ENCODE data around the gene ETV6.

Gene ETV6

GRCh38 chr12:11870041-11870451, 220.6 kb downstream of the ETV6 start:
- DNase-seq = no peak

- DNase-seq = no peak
Observed at GRCh38 chr12:11872055-11872454, 222.6 kb downstream of the ETV6 start.

- no peak for DNase-seq
Observed at GRCh38 chr12:11875414-11875935, 226.0 kb downstream of the ETV6 start.

- DNase-seq = no peak
Observed at GRCh38 chr12:11876307-11876706, 226.8 kb downstream of the ETV6 start.

GRCh38 chr12:11877102-11877826, 227.8 kb downstream of the ETV6 start:
- DNase-seq = no peak

GRCh38 chr12:11877869-11878780, 228.7 kb downstream of the ETV6 start:
- DNase-seq = peak; percentile 79

- DNase-seq = no peak
Observed at GRCh38 chr12:11879306-11879705, 229.8 kb downstream of the ETV6 start.

GRCh38 chr12:11880381-11880780, 230.9 kb downstream of the ETV6 start:
- DNase-seq = no peak

- DNase-seq = no peak
Observed at GRCh38 chr12:11881835-11882234, 232.4 kb downstream of the ETV6 start.

- no peak for DNase-seq
Observed at GRCh38 chr12:11882301-11883019, 233.0 kb downstream of the ETV6 start.

GRCh38 chr12:11884116-11884515, 234.6 kb downstream of the ETV6 start:
- no peak for DNase-seq

GRCh38 chr12:11884706-11885105, 235.2 kb downstream of the ETV6 start:
- no peak for DNase-seq

GRCh38 chr12:11885261-11886038, 236.0 kb downstream of the ETV6 start:
- peak; percentile 82 for DNase-seq

- peak; percentile 8 for DNase-seq
Observed at GRCh38 chr12:11886339-11886738, 236.9 kb downstream of the ETV6 start.

GRCh38 chr12:11888029-11888428, 238.6 kb downstream of the ETV6 start:
- DNase-seq = no peak

- DNase-seq = no peak
Observed at GRCh38 chr12:11891346-11891745, 241.9 kb downstream of the ETV6 start.

GRCh38 chr12:11891754-11892386, 242.4 kb downstream of the ETV6 start:
- DNase-seq = no peak

GRCh38 chr12:11893998-11894397, 244.5 kb downstream of the ETV6 start:
- no peak for DNase-seq

- DNase-seq = no peak
Observed at GRCh38 chr12:11894890-11895289, 245.4 kb downstream of the ETV6 start.

- no peak for DNase-seq
Observed at GRCh38 chr12:11895421-11896078, 246.1 kb downstream of the ETV6 start.

- DNase-seq = peak; percentile 26
Observed at GRCh38 chr12:11896417-11896929, 247.0 kb downstream of the ETV6 start.

All from NCI-H748 treated with DMSO at 0.1 percent for 48 hours (cell line).